WTC11 (cell line): Measurements from ENCODE around the gene OBSCN. TPM values are rescaled to one million over a fixed set of nuclear protein-coding genes. Genes with fewer than 3 reads are reported as not detected.

ENCODE experiments used
- ATAC-seq: fragments of 200-7000 bp; cut with Tn5 transposase; 2 replicates; pipeline ENCODE4 v1.10.0; 2021; ENCODE audit warnings: mild to moderate bottlenecking, moderate library complexity
- CTCF ChIA-PET: fragments of 300-600 bp; sonication (Branson Sonifier 250); formaldehyde crosslinking; loops from one replicate; lab custom pipeline; 2021; ENCODE audit warnings: antibody characterized with exemption; lab: Charles Lee
- POLR2A ChIA-PET: fragments of 350-600 bp; sonication (Branson Sonifier 250); formaldehyde crosslinking; loops from one replicate; lab custom pipeline; 2021; ENCODE audit warnings: antibody characterized with exemption; lab: Charles Lee
- DNase-seq: peaks from one replicate; pipeline ENCODE4 v3.0.0; 2021; ENCODE audit warnings: low spot score
- H3K27ac Mint-ChIP-seq: 2 replicates; pipeline ENCODE4 v1.8.0; 2021; ENCODE audit warnings: mixed read lengths
- H3K27me3 Mint-ChIP-seq: 2 replicates; pipeline ENCODE4 v1.8.0; 2021; ENCODE audit warnings: low read depth, mild to moderate bottlenecking, moderate library complexity, mixed read lengths
- H3K36me3 Mint-ChIP-seq: 2 replicates; pipeline ENCODE4 v1.8.0; 2021; ENCODE audit warnings: mixed read lengths
- H3K4me1 Mint-ChIP-seq: 2 replicates; pipeline ENCODE4 v1.8.0; 2022; ENCODE audit warnings: mixed read lengths
- H3K4me3 Mint-ChIP-seq: 2 replicates; pipeline ENCODE4 v1.8.0; 2021; ENCODE audit warnings: mild to moderate bottlenecking, moderate library complexity, mixed read lengths
- H3K9me3 Mint-ChIP-seq: 2 replicates; pipeline ENCODE4 v1.8.0; 2021; ENCODE audit warnings: mixed read lengths
- CREM ChIP-seq: sonication (generic); formaldehyde crosslinking; IDR thresholded peaks from 2 replicates; pipeline ENCODE4 v1.8.1; 2022; ENCODE audit warnings: mild to moderate bottlenecking, missing genetic modification reagents, moderate library complexity
- ESRRA ChIP-seq: sonication (generic); formaldehyde crosslinking; IDR thresholded peaks from 2 replicates; pipeline ENCODE4 v1.8.1; 2022; ENCODE audit warnings: mild to moderate bottlenecking, missing genetic modification reagents, borderline replicate concordance
- FOXK1 ChIP-seq: sonication (generic); formaldehyde crosslinking; IDR thresholded peaks from 2 replicates; pipeline ENCODE4 v1.8.0; 2022; ENCODE audit warnings: mild to moderate bottlenecking, moderate library complexity, missing genetic modification reagents
- GTF2I ChIP-seq: fragments of 250-450 bp; sonication (Bioruptor Pico); conservative IDR thresholded peaks from 2 replicates; pipeline ENCODE4 v1.4.0; 2021; ENCODE audit warnings: mild to moderate bottlenecking
- IRF2 ChIP-seq: sonication (generic); formaldehyde crosslinking; IDR thresholded peaks from 2 replicates; pipeline ENCODE4 v1.8.0; 2022; ENCODE audit warnings: low read depth, missing genetic modification reagents, borderline replicate concordance
- MXD4 ChIP-seq: fragments of 250-450 bp; sonication (Bioruptor Pico); IDR thresholded peaks from 2 replicates; pipeline ENCODE4 v1.8.0; 2021; ENCODE audit warnings: mild to moderate bottlenecking, moderate library complexity, borderline replicate concordance
- MYBL2 ChIP-seq: sonication (generic); formaldehyde crosslinking; IDR thresholded peaks from 2 replicates; pipeline ENCODE4 v1.8.1; 2023; ENCODE audit warnings: mild to moderate bottlenecking, moderate library complexity, missing genetic modification reagents
- NR1H2 ChIP-seq: sonication (generic); formaldehyde crosslinking; IDR thresholded peaks from 2 replicates; pipeline ENCODE4 v1.9.0; 2021; ENCODE audit warnings: mild to moderate bottlenecking, moderate library complexity, missing genetic modification reagents
- ZNF121 ChIP-seq: sonication (generic); formaldehyde crosslinking; IDR thresholded peaks from 2 replicates; pipeline ENCODE4 v1.8.0; 2023; ENCODE audit warnings: missing genetic modification reagents
- ZNF138 ChIP-seq: sonication (generic); formaldehyde crosslinking; conservative IDR thresholded peaks from 2 replicates; pipeline ENCODE4 v1.8.1; 2022; ENCODE audit warnings: mild to moderate bottlenecking, moderate library complexity, missing genetic modification reagents
- ZNF232 ChIP-seq: sonication (generic); formaldehyde crosslinking; IDR thresholded peaks from 2 replicates; pipeline ENCODE4 v1.8.0; 2022; ENCODE audit warnings: mild to moderate bottlenecking, missing genetic modification reagents
- ZNF416 ChIP-seq: fragments of 250-450 bp; sonication (Bioruptor Pico); IDR thresholded peaks from 2 replicates; pipeline ENCODE4 v1.9.0; 2021; ENCODE audit warnings: mild to moderate bottlenecking, inconsistent platforms
- total RNA-seq: library from RNA; stranded (reverse); gene quantifications from 3 replicates; pipeline ENCODE4 v1.2.3, GENCODE V29; 2021
- TF ChIP-seq, protein P1 (sequence below): sonication (generic); formaldehyde crosslinking; IDR thresholded peaks from 2 replicates; pipeline ENCODE4 v1.8.1; 2022; ENCODE audit warnings: mild to moderate bottlenecking, moderate library complexity, missing genetic modification reagents
- TF ChIP-seq, protein P2 (sequence below): sonication (generic); formaldehyde crosslinking; IDR thresholded peaks from 2 replicates; pipeline ENCODE4 v1.8.1; 2023; ENCODE audit warnings: mild to moderate bottlenecking, missing genetic modification reagents
- TF ChIP-seq, protein P3 (sequence below): fragments of 250-450 bp; sonication (Bioruptor Pico); IDR thresholded peaks from 2 replicates; pipeline ENCODE4 v2.1.2; 2022; ENCODE audit warnings: mild to moderate bottlenecking, moderate library complexity
- TF ChIP-seq, protein P4 (sequence below): fragments of 250-450 bp; sonication (Bioruptor Pico); IDR thresholded peaks from 2 replicates; pipeline ENCODE4 v1.9.0; 2021; ENCODE audit warnings: moderate library complexity, mild to moderate bottlenecking, inconsistent platforms, borderline replicate concordance
- TF ChIP-seq, protein P5 (sequence below): sonication (generic); formaldehyde crosslinking; IDR thresholded peaks from 2 replicates; pipeline ENCODE4 v1.8.0; 2022; ENCODE audit warnings: mild to moderate bottlenecking, missing genetic modification reagents
- TF ChIP-seq, protein P6 (sequence below): sonication (generic); formaldehyde crosslinking; IDR thresholded peaks from 2 replicates; pipeline ENCODE4 v1.8.0; 2022; ENCODE audit warnings: mild to moderate bottlenecking, missing genetic modification reagents
- TF ChIP-seq, protein P7 (sequence below): sonication (generic); formaldehyde crosslinking; IDR thresholded peaks from 2 replicates; pipeline ENCODE4 v1.8.0; 2022; ENCODE audit warnings: mild to moderate bottlenecking, missing genetic modification reagents
- TF ChIP-seq, protein P8 (sequence below): sonication (generic); formaldehyde crosslinking; IDR thresholded peaks from 2 replicates; pipeline ENCODE4 v1.8.1; 2022; ENCODE audit warnings: missing genetic modification reagents, borderline replicate concordance

The OBSCN gene
- total RNA-seq, 1 experiment from 2014 or later: 38.8 TPM

DNA sequence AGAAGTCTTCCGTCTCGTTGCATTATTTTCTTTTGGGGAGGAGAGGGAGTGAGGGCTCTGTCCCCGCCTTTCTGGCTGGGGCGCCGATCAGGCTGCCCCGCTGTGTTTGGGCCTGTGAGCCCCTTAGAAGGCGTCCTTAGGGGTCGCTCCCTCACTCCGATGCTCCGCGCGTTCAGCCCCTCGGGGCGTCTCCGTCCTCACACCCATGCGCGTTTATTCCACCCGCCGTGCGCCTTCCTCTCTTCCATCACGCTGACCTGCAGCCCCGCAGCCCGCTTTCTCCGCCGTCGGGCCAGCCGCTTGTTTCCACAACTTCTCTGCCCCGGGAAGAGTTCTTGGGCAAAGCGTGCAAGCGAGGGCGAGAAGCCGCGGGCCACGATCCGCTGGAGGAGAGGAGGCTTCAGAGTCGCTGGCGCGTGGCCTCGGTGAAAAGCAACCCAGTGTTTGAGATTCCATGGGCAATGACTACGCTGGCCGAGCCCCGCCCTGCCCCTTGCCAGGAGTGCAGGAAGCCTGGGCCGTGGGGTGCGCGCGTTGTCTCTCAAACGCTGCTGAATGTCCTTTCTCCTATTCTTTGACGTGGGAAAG is 171.1 kb downstream of the OBSCN start:
- peak overlapping the region; percentile 95 for H3K4me3 Mint-ChIP-seq
- H3K4me1 Mint-ChIP-seq: peaks cover 12% of the 10 kb centered on the region
- ChIA-PET POLR2A (interaction anchor here (0.5 to 1.8 kb wide), 3 partner anchors 16 to 78 kb away, joined by 3 to 8 read pairs (median 5); partner anchors contain the start of gene TRIM11), CTCF (interaction anchor here (0.6 to 1.2 kb wide), 3 partner anchors 14 to 53 kb away, joined by 3 read pairs; no protein-coding TSS in a partner anchor)
- TF ChIP-seq, protein P1, sequence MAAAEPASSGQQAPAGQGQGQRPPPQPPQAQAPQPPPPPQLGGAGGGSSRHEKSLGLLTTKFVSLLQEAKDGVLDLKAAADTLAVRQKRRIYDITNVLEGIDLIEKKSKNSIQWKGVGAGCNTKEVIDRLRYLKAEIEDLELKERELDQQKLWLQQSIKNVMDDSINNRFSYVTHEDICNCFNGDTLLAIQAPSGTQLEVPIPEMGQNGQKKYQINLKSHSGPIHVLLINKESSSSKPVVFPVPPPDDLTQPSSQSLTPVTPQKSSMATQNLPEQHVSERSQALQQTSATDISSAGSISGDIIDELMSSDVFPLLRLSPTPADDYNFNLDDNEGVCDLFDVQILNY (CRISPR knock-in tag): 0 out of 2 replicates have a peak, but pooled peaks have one; percentile 7
- TF ChIP-seq NR1H2 (CRISPR knock-in tag) (no peak), ESRRA (0 out of 2 replicates have a peak, but pooled peaks have one; percentile 8), CREM (no peak), GTF2I (CRISPR knock-in tag) (no peak), MXD4 (CRISPR knock-in tag) (no peak), ZNF232 (CRISPR knock-in tag) (peak; percentile 9; the same call in 1 of the 2 replicates), MYBL2 (CRISPR knock-in tag) (0 out of 2 replicates have a peak, but pooled peaks have one; percentile 2)
- TF ChIP-seq, protein P2, sequence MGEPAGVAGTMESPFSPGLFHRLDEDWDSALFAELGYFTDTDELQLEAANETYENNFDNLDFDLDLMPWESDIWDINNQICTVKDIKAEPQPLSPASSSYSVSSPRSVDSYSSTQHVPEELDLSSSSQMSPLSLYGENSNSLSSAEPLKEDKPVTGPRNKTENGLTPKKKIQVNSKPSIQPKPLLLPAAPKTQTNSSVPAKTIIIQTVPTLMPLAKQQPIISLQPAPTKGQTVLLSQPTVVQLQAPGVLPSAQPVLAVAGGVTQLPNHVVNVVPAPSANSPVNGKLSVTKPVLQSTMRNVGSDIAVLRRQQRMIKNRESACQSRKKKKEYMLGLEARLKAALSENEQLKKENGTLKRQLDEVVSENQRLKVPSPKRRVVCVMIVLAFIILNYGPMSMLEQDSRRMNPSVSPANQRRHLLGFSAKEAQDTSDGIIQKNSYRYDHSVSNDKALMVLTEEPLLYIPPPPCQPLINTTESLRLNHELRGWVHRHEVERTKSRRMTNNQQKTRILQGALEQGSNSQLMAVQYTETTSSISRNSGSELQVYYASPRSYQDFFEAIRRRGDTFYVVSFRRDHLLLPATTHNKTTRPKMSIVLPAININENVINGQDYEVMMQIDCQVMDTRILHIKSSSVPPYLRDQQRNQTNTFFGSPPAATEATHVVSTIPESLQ (CRISPR knock-in tag): no peak
- TF ChIP-seq, protein P3, sequence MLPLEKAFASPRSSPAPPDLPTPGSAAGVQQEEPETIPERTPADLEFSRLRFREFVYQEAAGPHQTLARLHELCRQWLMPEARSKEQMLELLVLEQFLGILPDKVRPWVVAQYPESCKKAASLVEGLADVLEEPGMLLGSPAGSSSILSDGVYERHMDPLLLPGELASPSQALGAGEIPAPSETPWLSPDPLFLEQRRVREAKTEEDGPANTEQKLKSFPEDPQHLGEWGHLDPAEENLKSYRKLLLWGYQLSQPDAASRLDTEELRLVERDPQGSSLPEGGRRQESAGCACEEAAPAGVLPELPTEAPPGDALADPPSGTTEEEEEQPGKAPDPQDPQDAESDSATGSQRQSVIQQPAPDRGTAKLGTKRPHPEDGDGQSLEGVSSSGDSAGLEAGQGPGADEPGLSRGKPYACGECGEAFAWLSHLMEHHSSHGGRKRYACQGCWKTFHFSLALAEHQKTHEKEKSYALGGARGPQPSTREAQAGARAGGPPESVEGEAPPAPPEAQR (CRISPR knock-in tag): no peak
- TF ChIP-seq, protein P4, sequence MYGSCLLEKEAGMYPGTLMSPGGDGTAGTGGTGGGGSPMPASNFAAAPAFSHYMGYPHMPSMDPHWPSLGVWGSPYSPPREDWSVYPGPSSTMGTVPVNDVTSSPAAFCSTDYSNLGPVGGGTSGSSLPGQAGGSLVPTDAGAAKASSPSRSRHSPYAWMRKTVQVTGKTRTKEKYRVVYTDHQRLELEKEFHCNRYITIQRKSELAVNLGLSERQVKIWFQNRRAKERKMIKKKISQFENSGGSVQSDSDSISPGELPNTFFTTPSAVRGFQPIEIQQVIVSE (CRISPR knock-in tag): no peak
- TF ChIP-seq, protein P5, sequence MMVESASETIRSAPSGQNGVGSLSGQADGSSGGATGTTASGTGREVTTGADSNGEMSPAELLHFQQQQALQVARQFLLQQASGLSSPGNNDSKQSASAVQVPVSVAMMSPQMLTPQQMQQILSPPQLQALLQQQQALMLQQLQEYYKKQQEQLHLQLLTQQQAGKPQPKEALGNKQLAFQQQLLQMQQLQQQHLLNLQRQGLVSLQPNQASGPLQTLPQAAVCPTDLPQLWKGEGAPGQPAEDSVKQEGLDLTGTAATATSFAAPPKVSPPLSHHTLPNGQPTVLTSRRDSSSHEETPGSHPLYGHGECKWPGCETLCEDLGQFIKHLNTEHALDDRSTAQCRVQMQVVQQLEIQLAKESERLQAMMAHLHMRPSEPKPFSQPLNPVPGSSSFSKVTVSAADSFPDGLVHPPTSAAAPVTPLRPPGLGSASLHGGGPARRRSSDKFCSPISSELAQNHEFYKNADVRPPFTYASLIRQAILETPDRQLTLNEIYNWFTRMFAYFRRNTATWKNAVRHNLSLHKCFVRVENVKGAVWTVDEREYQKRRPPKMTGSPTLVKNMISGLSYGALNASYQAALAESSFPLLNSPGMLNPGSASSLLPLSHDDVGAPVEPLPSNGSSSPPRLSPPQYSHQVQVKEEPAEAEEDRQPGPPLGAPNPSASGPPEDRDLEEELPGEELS (CRISPR knock-in tag): no peak
- H3K27me3 Mint-ChIP-seq: peaks cover 53% of the 10 kb centered on the region
- peak overlapping the region; percentile 41; the same call in 1 of the 2 replicates for H3K27ac Mint-ChIP-seq
- H3K9me3 Mint-ChIP-seq: no peaks in the 10 kb centered on the region
- DNase-seq (peak; percentile 44), ATAC-seq (peak; percentile 22)
- H3K36me3 Mint-ChIP-seq: no peaks in the 10 kb centered on the region

DNA sequence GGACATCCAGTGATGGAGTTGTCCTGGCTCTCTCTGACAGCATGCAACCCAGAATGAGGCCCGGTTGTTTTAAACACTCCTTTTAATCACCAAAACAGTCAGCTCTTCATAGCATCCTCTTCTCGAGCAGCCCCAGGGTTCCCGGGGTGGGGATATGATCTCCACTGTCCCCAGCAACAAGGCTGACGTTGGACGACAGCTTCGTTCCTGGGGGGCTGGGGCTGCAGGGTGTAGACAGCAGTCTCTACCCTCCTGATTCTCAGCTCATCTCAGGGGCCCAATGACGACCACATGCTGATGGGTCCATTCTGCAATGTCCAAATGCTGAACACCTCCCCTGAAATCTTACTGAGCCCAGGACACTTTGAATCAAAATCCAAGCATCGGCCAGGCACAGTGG is 171.8 kb downstream of the OBSCN start:
- no peak for ATAC-seq
- H3K36me3 Mint-ChIP-seq: no peaks in the 10 kb centered on the region
- TF ChIP-seq CREM (no peak), ZNF416 (CRISPR knock-in tag) (no peak), FOXK1 (CRISPR knock-in tag) (no peak), IRF2 (CRISPR knock-in tag) (no peak), ZNF121 (CRISPR knock-in tag) (no peak), ZNF138 (CRISPR knock-in tag) (no peak)
- TF ChIP-seq, protein P4 (CRISPR knock-in tag): no peak
- TF ChIP-seq, protein P6, sequence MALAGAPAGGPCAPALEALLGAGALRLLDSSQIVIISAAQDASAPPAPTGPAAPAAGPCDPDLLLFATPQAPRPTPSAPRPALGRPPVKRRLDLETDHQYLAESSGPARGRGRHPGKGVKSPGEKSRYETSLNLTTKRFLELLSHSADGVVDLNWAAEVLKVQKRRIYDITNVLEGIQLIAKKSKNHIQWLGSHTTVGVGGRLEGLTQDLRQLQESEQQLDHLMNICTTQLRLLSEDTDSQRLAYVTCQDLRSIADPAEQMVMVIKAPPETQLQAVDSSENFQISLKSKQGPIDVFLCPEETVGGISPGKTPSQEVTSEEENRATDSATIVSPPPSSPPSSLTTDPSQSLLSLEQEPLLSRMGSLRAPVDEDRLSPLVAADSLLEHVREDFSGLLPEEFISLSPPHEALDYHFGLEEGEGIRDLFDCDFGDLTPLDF (CRISPR knock-in tag): no peak
- TF ChIP-seq, protein P7, sequence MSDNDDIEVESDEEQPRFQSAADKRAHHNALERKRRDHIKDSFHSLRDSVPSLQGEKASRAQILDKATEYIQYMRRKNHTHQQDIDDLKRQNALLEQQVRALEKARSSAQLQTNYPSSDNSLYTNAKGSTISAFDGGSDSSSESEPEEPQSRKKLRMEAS (CRISPR knock-in tag): no peak
- TF ChIP-seq, protein P8, sequence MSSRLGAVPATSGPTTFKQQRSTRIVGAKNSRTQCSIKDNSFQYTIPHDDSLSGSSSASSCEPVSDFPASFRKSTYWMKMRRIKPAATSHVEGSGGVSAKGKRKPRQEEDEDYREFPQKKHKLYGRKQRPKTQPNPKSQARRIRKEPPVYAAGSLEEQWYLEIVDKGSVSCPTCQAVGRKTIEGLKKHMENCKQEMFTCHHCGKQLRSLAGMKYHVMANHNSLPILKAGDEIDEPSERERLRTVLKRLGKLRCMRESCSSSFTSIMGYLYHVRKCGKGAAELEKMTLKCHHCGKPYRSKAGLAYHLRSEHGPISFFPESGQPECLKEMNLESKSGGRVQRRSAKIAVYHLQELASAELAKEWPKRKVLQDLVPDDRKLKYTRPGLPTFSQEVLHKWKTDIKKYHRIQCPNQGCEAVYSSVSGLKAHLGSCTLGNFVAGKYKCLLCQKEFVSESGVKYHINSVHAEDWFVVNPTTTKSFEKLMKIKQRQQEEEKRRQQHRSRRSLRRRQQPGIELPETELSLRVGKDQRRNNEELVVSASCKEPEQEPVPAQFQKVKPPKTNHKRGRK (CRISPR knock-in tag): no peak
- TF ChIP-seq, protein P3 (CRISPR knock-in tag): no peak

More for the DNA sequence above, 171.8 kb downstream of the OBSCN start:
- ChIA-PET CTCF (interaction anchor here (0.6 to 1.2 kb wide), 4 partner anchors 13 to 426 kb away, joined by 3 read pairs; no protein-coding TSS in a partner anchor), POLR2A (interaction anchor here (0.5 to 1.8 kb wide), 3 partner anchors 16 to 78 kb away, joined by 3 to 8 read pairs (median 5); partner anchors contain the start of gene TRIM11)
- H3K4me3 Mint-ChIP-seq: peak overlapping the region; percentile 95
- no peak for DNase-seq
- no peaks in the 10 kb centered on the region for H3K9me3 Mint-ChIP-seq
- H3K27me3 Mint-ChIP-seq: peaks cover 53% of the 10 kb centered on the region
- H3K27ac Mint-ChIP-seq: no peak overlapping the region
- peaks cover 12% of the 10 kb centered on the region for H3K4me1 Mint-ChIP-seq
